CD4-positive, alpha-beta T cell treated with Interleukin-12 subunit alpha and Interleukin-12 subunit beta, for 1 hour (primary cell): ENCODE results near the gene RTN4RL2.
A peak's percentile ranks its signal among the peaks of the same experiment; 100 is the strongest.

Source experiments
- DNase-seq: peaks from one replicate; pipeline ENCODE4 v3.0.0-alpha.2; 2020

The RTN4RL2 gene

GRCh38 chr11:57500926-57501325, 40.6 kb downstream of the RTN4RL2 start:
- no peak for DNase-seq

- no peak for DNase-seq
Observed at GRCh38 chr11:57501953-57502352, 41.6 kb downstream of the RTN4RL2 start.

GRCh38 chr11:57502376-57502775, 42.0 kb downstream of the RTN4RL2 start:
- no peak for DNase-seq

- DNase-seq = no peak
Observed at GRCh38 chr11:57502870-57503269, 42.5 kb downstream of the RTN4RL2 start.

GRCh38 chr11:57504511-57504910, 44.2 kb downstream of the RTN4RL2 start:
- no peak for DNase-seq

GRCh38 chr11:57506522-57506921, 46.2 kb downstream of the RTN4RL2 start:
- DNase-seq = no peak

- DNase-seq = no peak
Observed at GRCh38 chr11:57508341-57509170, 48.2 kb downstream of the RTN4RL2 start.

- DNase-seq = no peak
Observed at GRCh38 chr11:57511741-57512430, 51.6 kb downstream of the RTN4RL2 start.

- no peak for DNase-seq
Observed at GRCh38 chr11:57512646-57513451, 52.5 kb downstream of the RTN4RL2 start.

- DNase-seq = no peak
Observed at GRCh38 chr11:57513452-57513795, 53.1 kb downstream of the RTN4RL2 start.

GRCh38 chr11:57513911-57514537, 53.7 kb downstream of the RTN4RL2 start:
- peak; percentile 6 for DNase-seq

GRCh38 chr11:57514538-57515331, 54.4 kb downstream of the RTN4RL2 start:
- peak; percentile 45 for DNase-seq

GRCh38 chr11:57515332-57516060, 55.2 kb downstream of the RTN4RL2 start, which contains the start of gene SLC43A1:
SLC43A1 (minus strand) TSS chr11:57515702; CDS start chr11:57514111, 1,591 bp downstream.
- DNase-seq = peak; percentile 19

GRCh38 chr11:57516061-57516443, 55.7 kb downstream of the RTN4RL2 start:
- DNase-seq = no peak

- DNase-seq = no peak
Observed at GRCh38 chr11:57521116-57521515, 60.8 kb downstream of the RTN4RL2 start.

- DNase-seq = no peak
Observed at GRCh38 chr11:57523419-57523818, 63.1 kb downstream of the RTN4RL2 start.
